ENCODE data around the gene FDX2. TPM values are rescaled to one million over a fixed set of nuclear protein-coding genes. Genes with fewer than 3 reads are reported as not detected.

Gene FDX2
- total and polyA plus RNA-seq, 2 experiments from 2014 or later: 28.7 to 35.0 TPM

DNA sequence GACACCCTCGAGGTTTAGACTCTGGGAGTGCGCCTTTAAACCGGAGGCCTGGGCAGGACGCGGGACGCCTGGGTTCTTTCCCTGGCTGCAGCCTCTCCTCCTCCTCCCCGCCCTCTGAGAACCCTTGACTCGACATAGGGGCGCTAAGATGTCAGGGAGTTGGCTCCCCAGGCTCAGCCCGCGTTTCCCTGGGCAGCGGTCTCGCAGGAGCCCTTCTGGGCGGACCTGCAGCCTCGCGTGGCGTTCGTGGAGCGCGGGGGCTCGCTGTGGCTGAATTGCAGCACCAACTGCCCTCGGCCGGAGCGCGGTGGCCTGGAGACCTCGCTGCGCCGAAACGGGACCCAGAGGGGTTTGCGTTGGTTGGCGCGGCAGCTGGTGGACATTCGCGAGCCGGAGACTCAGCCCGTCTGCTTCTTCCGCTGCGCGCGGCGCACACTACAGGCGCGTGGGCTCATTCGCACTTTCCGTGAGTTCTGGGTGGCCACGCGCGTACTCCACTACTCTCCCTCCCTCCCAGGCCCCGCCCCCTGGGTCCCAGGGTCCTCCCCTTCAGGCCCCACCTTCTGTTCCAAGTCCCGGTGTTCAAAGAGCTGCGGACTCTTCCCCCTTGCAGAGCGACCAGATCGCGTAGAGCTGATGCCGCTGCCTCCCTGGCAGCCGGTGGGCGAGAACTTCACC, 24.8 kb downstream of the FDX2 start (continued):
- TF ChIP-seq, protein P1, sequence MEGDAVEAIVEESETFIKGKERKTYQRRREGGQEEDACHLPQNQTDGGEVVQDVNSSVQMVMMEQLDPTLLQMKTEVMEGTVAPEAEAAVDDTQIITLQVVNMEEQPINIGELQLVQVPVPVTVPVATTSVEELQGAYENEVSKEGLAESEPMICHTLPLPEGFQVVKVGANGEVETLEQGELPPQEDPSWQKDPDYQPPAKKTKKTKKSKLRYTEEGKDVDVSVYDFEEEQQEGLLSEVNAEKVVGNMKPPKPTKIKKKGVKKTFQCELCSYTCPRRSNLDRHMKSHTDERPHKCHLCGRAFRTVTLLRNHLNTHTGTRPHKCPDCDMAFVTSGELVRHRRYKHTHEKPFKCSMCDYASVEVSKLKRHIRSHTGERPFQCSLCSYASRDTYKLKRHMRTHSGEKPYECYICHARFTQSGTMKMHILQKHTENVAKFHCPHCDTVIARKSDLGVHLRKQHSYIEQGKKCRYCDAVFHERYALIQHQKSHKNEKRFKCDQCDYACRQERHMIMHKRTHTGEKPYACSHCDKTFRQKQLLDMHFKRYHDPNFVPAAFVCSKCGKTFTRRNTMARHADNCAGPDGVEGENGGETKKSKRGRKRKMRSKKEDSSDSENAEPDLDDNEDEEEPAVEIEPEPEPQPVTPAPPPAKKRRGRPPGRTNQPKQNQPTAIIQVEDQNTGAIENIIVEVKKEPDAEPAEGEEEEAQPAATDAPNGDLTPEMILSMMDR (conservative IDR thresholded peaks at IDR 0.05; ENCODE audit: low read depth in 2 of 2): no peak
- TF ChIP-seq EZH2 (IDR thresholded peaks at IDR 0.05; ENCODE audit: low read depth, unreplicated experiment): peak; percentile 63
- no peak for TF ChIP-seq JUNB (IDR thresholded peaks at IDR 0.05; ENCODE audit: unreplicated experiment)
- no peak for TF ChIP-seq NANOG (IDR thresholded peaks at IDR 0.05; ENCODE audit: borderline replicate concordance)

DNA sequence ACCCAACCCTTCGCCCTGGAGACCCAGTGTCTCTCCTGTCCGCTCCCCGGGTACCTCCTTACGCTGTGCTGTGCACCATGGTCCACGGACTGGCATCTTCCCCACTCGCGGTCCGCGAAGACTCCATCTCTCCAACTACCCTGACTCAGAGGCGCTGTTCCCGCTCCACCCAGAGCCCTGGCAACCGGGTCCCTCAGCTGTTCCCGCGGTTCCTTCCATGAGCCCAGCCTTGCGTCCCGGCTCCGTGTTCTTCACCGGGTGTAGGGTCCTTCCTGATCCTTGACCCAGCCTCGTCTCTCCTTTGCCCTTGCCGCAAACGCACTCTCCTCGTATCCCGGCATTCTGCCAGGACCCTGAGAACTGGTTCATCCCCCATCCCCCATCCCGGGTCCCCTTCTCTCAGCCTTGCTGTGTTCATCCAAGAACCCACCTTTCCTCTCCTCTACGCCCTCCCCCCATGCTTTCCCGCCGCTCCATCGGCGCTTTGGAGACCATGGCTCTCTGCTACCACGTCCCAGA, 25.4 kb downstream of the FDX2 start:
- H3K4me3 ChIP-seq: peak overlapping the region; percentile 71
- ATAC-seq: peak; percentile 0; the same call in 2 of the 3 replicates

More for the DNA sequence above, 25.4 kb downstream of the FDX2 start:
- H4K20me1 ChIP-seq (replicated peaks; ENCODE audit: insufficient read depth): no peaks in the 10 kb centered on the region; the same call in 1 of the 2 replicates
- TF ChIP-seq, protein P2, sequence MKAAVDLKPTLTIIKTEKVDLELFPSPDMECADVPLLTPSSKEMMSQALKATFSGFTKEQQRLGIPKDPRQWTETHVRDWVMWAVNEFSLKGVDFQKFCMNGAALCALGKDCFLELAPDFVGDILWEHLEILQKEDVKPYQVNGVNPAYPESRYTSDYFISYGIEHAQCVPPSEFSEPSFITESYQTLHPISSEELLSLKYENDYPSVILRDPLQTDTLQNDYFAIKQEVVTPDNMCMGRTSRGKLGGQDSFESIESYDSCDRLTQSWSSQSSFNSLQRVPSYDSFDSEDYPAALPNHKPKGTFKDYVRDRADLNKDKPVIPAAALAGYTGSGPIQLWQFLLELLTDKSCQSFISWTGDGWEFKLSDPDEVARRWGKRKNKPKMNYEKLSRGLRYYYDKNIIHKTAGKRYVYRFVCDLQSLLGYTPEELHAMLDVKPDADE (IDR thresholded peaks at IDR 0.05): no peak
- TF ChIP-seq, protein P3, sequence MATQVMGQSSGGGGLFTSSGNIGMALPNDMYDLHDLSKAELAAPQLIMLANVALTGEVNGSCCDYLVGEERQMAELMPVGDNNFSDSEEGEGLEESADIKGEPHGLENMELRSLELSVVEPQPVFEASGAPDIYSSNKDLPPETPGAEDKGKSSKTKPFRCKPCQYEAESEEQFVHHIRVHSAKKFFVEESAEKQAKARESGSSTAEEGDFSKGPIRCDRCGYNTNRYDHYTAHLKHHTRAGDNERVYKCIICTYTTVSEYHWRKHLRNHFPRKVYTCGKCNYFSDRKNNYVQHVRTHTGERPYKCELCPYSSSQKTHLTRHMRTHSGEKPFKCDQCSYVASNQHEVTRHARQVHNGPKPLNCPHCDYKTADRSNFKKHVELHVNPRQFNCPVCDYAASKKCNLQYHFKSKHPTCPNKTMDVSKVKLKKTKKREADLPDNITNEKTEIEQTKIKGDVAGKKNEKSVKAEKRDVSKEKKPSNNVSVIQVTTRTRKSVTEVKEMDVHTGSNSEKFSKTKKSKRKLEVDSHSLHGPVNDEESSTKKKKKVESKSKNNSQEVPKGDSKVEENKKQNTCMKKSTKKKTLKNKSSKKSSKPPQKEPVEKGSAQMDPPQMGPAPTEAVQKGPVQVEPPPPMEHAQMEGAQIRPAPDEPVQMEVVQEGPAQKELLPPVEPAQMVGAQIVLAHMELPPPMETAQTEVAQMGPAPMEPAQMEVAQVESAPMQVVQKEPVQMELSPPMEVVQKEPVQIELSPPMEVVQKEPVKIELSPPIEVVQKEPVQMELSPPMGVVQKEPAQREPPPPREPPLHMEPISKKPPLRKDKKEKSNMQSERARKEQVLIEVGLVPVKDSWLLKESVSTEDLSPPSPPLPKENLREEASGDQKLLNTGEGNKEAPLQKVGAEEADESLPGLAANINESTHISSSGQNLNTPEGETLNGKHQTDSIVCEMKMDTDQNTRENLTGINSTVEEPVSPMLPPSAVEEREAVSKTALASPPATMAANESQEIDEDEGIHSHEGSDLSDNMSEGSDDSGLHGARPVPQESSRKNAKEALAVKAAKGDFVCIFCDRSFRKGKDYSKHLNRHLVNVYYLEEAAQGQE (IDR thresholded peaks at IDR 0.05; ENCODE audit: unreplicated experiment): no peak
- TF ChIP-seq ZNF114 (CRISPR knock-in tag; IDR thresholded peaks at IDR 0.05): no peak
- TF ChIP-seq POLR2AphosphoS5 (IDR thresholded peaks at IDR 0.05; ENCODE audit: low read depth): no peak
- peak; percentile 26 for TF ChIP-seq EZH2 (IDR thresholded peaks at IDR 0.05; ENCODE audit: low read depth, unreplicated experiment)
- no peak for TF ChIP-seq EZH2phosphoT487 (IDR thresholded peaks at IDR 0.05; ENCODE audit: unreplicated experiment)
- TF ChIP-seq CREB1 (CRISPR knock-in tag; IDR thresholded peaks at IDR 0.05; ENCODE audit: low read depth): no peak
- no peak for TF ChIP-seq ZNF331 (CRISPR knock-in tag; IDR thresholded peaks at IDR 0.05; ENCODE audit: low read depth)
- peak overlapping the region; percentile 94 for H3K4me2 ChIP-seq
- DNase-seq (ENCODE audit: low spot score): peak; percentile 78
- Mint-ChIP-seq H3K4me1 (peaks cover 33% of the 10 kb centered on the region), H3K4me3 (peak overlapping the region; percentile 77), H3K27ac (no peak overlapping the region), H3K36me3 (ENCODE audit: low read depth) (no peaks in the 10 kb centered on the region), H3K9me3 (peaks cover 3% of the 10 kb centered on the region; the same call in 1 of the 3 replicates), H3K27me3 (ENCODE audit: insufficient read depth, low read depth, poor library complexity) (peaks cover 92% of the 10 kb centered on the region)
- H3F3A ChIP-seq (replicated peaks; ENCODE audit: low read depth): peaks cover 19% of the 10 kb centered on the region; the same call in 1 of the 2 replicates
- H3K36me3 ChIP-seq (ENCODE audit: insufficient read depth): no peaks in the 10 kb centered on the region
- no peaks in the 10 kb centered on the region for H3K79me2 ChIP-seq (replicated peaks; ENCODE audit: insufficient read depth)
- H2AFZ ChIP-seq: peak overlapping the region; percentile 98
- no peaks in the 10 kb centered on the region for H3K9me2 ChIP-seq (ENCODE audit: insufficient read depth)
- peaks cover 24% of the 10 kb centered on the region for H3K4me1 ChIP-seq (ENCODE audit: insufficient read depth)
- H3K27ac ChIP-seq (ENCODE audit: low read depth): no peak overlapping the region
- peaks cover 95% of the 10 kb centered on the region for H3K27me3 ChIP-seq (ENCODE audit: insufficient read depth)
